HFFc6 (cell line): ENCODE data around the gene SUGCT. TPM values are rescaled to one million over a fixed set of nuclear protein-coding genes. Genes with fewer than 3 reads are reported as not detected.
"Not testable (repeated sequence)": the region's sequence is repeated elsewhere in the genome, so short reads cannot be mapped to it uniquely, and the experiment has no call there.

Source experiments
- DNase-seq: peaks from one replicate; pipeline ENCODE4 v3.0.0-alpha.2; 2018
- H3K27ac Mint-ChIP-seq: 2 replicates; pipeline ENCODE4 v1.8.0; 2020; ENCODE audit warnings: mild to moderate bottlenecking, mixed read lengths
- H3K27me3 Mint-ChIP-seq: 2 replicates; pipeline ENCODE4 v1.8.0; 2021; ENCODE audit warnings: mild to moderate bottlenecking, moderate library complexity, mixed read lengths; ENCODE audit not compliant: insufficient read depth
- H3K36me3 Mint-ChIP-seq: 2 replicates; pipeline ENCODE4 v1.8.0; 2021; ENCODE audit warnings: low read depth, mixed read lengths
- H3K4me1 Mint-ChIP-seq: 2 replicates; pipeline ENCODE4 v1.8.0; 2020; ENCODE audit warnings: low read depth, mixed read lengths
- H3K4me3 Mint-ChIP-seq: 2 replicates; pipeline ENCODE4 v1.8.0; 2020; ENCODE audit warnings: mild to moderate bottlenecking, moderate library complexity, mixed read lengths
- H3K9me3 Mint-ChIP-seq: 2 replicates; pipeline ENCODE4 v1.8.0; 2020; ENCODE audit warnings: mild to moderate bottlenecking, mixed read lengths
- total RNA-seq, 6 experiments: library from RNA; stranded (reverse); fragmentation: NEBNext Ultra II Directional; extraction: Animal tissue kit (Norgen Biotek cat#: 25700); gene quantifications; 2 replicates in 1 of 6; 3 replicates in 5 of 6; pipeline ENCODE4 v1.2.3, GENCODE V29; 2021
- TF ChIP-seq, protein P1 (sequence below): fragments of 200-600 bp; sonication (generic); IDR thresholded peaks from 2 replicates; pipeline ENCODE4 v1.5.0; 2021; ENCODE audit warnings: antibody characterized with exemption, mild to moderate bottlenecking

SUGCT gene
- total RNA-seq, 6 experiments from 2014 or later, result 12.9 to 20.1 (median 17.1) TPM

DNA sequence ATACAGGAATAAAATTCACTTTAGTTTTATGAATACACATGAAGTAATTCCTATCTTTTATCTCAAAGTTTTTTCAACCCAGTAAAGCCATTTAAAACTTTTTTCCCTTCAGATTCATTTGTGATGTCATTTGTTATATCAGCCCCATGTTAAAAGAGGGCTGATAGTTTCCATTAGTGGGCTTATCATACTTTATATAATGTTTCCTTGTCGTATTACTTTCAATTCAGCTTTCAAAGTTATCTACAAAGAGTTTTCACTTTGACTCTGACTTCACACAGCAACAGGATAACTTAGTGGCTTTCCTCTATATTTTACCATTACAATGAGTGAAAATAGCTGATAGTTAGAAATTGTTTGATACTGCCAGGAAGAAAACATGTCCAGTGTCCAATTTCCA is 484.8 kb downstream of the SUGCT start:
- Mint-ChIP-seq H3K9me3 (no peaks in the 10 kb centered on the region), H3K4me3 (no peak overlapping the region), H3K4me1 (no peaks in the 10 kb centered on the region), H3K27ac (no peak overlapping the region), H3K36me3 (no peaks in the 10 kb centered on the region), H3K27me3 (no peaks in the 10 kb centered on the region; the same call in 1 of the 2 replicates)
- no peak for DNase-seq
- TF ChIP-seq, protein P1, sequence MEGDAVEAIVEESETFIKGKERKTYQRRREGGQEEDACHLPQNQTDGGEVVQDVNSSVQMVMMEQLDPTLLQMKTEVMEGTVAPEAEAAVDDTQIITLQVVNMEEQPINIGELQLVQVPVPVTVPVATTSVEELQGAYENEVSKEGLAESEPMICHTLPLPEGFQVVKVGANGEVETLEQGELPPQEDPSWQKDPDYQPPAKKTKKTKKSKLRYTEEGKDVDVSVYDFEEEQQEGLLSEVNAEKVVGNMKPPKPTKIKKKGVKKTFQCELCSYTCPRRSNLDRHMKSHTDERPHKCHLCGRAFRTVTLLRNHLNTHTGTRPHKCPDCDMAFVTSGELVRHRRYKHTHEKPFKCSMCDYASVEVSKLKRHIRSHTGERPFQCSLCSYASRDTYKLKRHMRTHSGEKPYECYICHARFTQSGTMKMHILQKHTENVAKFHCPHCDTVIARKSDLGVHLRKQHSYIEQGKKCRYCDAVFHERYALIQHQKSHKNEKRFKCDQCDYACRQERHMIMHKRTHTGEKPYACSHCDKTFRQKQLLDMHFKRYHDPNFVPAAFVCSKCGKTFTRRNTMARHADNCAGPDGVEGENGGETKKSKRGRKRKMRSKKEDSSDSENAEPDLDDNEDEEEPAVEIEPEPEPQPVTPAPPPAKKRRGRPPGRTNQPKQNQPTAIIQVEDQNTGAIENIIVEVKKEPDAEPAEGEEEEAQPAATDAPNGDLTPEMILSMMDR, result no peak

DNA sequence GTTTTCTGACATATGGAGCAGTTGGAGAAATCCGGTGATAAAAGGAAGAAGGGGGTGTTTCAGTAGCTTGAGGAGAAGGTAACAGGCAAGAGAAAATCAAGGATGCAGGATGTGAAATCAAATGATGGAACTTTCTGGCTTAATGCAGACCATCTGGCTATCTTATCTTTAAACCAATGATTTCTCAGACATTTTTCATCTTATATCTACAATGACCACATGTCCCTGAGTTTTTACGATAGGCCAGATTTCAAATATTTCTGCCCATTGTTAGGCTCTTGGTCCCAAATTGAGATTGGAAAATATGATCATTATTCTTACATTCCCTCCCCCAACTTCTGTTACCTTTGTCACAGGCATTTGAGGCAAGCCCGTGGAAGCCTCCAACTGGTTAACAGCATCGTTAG is 486.8 kb downstream of the SUGCT start:
- TF ChIP-seq, protein P1, result no peak
- Mint-ChIP-seq H3K4me1 (no peaks in the 10 kb centered on the region), H3K36me3 (no peaks in the 10 kb centered on the region), H3K27me3 (no peaks in the 10 kb centered on the region; the same call in 1 of the 2 replicates), H3K4me3 (no peak overlapping the region), H3K9me3 (no peaks in the 10 kb centered on the region), H3K27ac (no peak overlapping the region)
- no peak for DNase-seq

DNA sequence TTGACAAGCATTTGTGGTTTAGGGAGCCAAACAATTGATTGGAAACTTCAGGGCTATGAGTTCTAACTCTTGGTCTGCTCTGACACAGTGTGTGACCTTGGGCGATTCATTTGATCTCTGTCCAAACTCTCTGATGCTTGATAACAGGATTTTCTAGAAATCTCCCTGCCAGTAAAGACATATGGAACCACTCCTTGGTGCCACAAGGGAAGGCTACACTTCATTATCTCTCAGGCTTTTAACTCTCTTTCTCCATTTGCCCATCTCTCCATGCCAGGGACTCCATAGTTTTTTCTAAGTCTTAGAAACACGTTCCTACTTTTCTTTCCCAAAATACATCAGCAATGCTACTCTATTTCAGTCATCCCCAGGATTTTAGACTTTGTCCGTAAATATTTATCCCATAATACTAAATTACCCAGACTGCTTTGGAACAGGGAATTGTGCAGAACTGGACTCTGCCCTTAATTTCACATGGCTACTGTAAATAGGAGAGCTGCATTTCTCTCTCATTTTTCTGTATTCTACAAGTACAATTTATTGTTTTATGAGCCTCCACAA is 488.2 kb downstream of the SUGCT start:
- H3K27me3 Mint-ChIP-seq, result no peaks in the 10 kb centered on the region; the same call in 1 of the 2 replicates
- TF ChIP-seq, protein P1, result no peak
- H3K4me1 Mint-ChIP-seq, result no peaks in the 10 kb centered on the region
- no peak overlapping the region for H3K27ac Mint-ChIP-seq
- H3K36me3 Mint-ChIP-seq, result 0 out of 2 replicates have a peak, but pooled peaks cover 5% of the 10 kb centered on the region
- no peak overlapping the region for H3K4me3 Mint-ChIP-seq
- DNase-seq, result no peak
- no peaks in the 10 kb centered on the region for H3K9me3 Mint-ChIP-seq

DNA sequence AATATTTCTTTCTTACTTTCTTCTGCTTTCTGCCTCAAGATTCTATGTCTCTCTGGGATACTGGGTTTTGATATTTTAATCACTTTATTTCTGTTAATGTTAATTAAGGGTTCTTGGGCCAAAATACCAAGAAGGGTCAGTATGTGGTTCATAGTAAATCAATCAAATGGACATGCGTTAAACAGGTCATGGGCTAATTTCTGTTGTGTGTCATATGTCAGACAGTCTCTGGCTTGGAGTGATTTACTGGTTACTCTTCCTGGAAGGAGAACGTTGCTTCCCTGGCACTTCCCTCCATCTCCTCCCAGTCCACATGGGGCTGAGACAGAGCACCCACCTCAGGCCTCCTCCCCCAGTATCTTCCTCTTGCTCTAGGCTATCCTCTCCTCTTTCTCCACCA is 489.1 kb downstream of the SUGCT start:
- H3K4me1 Mint-ChIP-seq, result no peaks in the 10 kb centered on the region
- H3K36me3 Mint-ChIP-seq, result 0 out of 2 replicates have a peak, but pooled peaks cover 5% of the 10 kb centered on the region
- DNase-seq, result no peak
- TF ChIP-seq, protein P1, result no peak
- no peak overlapping the region for H3K27ac Mint-ChIP-seq
- no peaks in the 10 kb centered on the region; the same call in 1 of the 2 replicates for H3K27me3 Mint-ChIP-seq
- no peaks in the 10 kb centered on the region for H3K9me3 Mint-ChIP-seq
- no peak overlapping the region for H3K4me3 Mint-ChIP-seq

DNA sequence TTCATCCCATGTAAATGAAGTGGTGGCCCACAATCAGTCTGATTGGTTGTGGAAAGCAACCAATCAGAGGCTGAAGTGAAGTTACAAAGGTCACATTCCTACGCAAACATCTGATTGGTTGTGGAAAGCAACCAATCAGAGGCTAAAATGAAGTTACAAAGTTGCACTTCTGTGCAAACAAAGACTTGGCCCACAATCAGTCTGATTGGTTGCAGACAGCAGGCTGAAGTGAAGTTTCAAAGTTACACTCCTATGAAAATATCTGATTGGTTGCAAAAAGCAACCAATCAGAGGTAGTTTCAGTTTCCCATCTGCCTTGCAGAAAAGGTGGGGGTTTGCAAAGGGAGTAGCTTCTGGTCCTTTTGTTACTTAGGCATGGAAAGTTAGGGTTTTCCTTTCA is 492.6 kb downstream of the SUGCT start:
- H3K27me3 Mint-ChIP-seq, DNase-seq, H3K4me3 Mint-ChIP-seq, H3K36me3 Mint-ChIP-seq, H3K9me3 Mint-ChIP-seq, H3K4me1 Mint-ChIP-seq, H3K27ac Mint-ChIP-seq: not testable (repeated sequence)

DNA sequence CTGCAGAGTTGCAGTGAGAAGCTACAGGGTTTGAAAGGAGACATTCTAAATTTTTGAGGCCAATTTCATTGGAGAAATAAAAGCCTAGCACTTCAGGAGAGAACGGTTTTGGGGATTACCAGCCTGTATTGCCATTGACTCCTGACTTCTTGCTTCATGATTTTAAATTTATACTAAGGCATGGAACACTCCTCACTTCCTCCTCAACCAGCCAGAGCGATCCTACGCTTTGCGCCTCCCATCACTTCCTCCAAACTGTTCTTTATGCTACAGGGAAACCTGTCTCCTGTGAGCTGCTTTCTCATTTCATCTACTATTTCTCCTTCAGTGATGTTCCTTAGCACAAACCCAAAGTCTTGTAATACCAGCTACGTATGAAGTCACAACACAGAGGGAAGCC is 495.1 kb downstream of the SUGCT start:
- no peak overlapping the region for H3K4me3 Mint-ChIP-seq
- H3K27ac Mint-ChIP-seq, result no peak overlapping the region
- H3K27me3 Mint-ChIP-seq, result no peaks in the 10 kb centered on the region
- H3K36me3 Mint-ChIP-seq, result 0 out of 2 replicates have a peak, but pooled peaks cover 5% of the 10 kb centered on the region
- DNase-seq, result no peak
- H3K4me1 Mint-ChIP-seq, result no peaks in the 10 kb centered on the region
- H3K9me3 Mint-ChIP-seq, result no peaks in the 10 kb centered on the region
- TF ChIP-seq, protein P1, result no peak
